Motor neuron (in vitro differentiated cells): Measurements from ENCODE around the gene PRR23B. TPM values are rescaled to one million over a fixed set of nuclear protein-coding genes. Genes with fewer than 3 reads are reported as not detected.
"Not testable (repeated sequence)": the region's sequence is repeated elsewhere in the genome, so short reads cannot be mapped to it uniquely, and the experiment has no call there.

Experiments used
- ATAC-seq, 8 experiments: fragments of 200-7000 bp; cut with Tn5 transposase; replicated peaks in 6 of 8; 2 replicates each; pipeline ENCODE4 v1.8.0; 2021; ENCODE audit warnings: mild to moderate bottlenecking in 8 of 8, moderate library complexity in 8 of 8
- H3K27ac ChIP-seq, 2 donors: fragments of 250-450 bp; sonication (Bioruptor Pico); 2 replicates each; pipeline ENCODE4 v1.9.0; 2021; ENCODE audit warnings: antibody characterized with exemption in 2 of 2, mild to moderate bottlenecking in 2 of 2, moderate library complexity in 1 of 2
- H3K4me1 ChIP-seq, 2 donors: fragments of 250-450 bp; sonication (Bioruptor Pico); replicated peaks in 1 of 2; 2 replicates each; pipeline ENCODE4 v1.6.1; 2021; ENCODE audit warnings: antibody characterized with exemption in 2 of 2, mild to moderate bottlenecking in 2 of 2, moderate library complexity in 1 of 2
- H3K4me3 ChIP-seq, 5 donors: fragments of 250-450 bp; sonication (Bioruptor Pico); 2 replicates each; pipeline ENCODE4 v1.9.0; 2021; ENCODE audit warnings: antibody characterized with exemption in 5 of 5, mild to moderate bottlenecking in 5 of 5, moderate library complexity in 4 of 5
- WGBS, 10 experiments: fragments of 450-650 bp; shearing (Covaris generic); methylation state at CpG; one replicate each; pipeline ENCODE4 v1.0.0; 2022; 5-methylcytosine and 5-hydroxymethylcytosine counted together
- in situ Hi-C, 9 experiments: fragments of 400-800 bp; cut with MboI; loops; one replicate each; pipeline ENCODE4 v1.15.0; 2021; ENCODE audit warnings: low sequenced_read_pairs in 9 of 9, low pct_unique_long_range_greater_than_20kb in 2 of 9; ENCODE audit not compliant: unreplicated experiment in 9 of 9
- total RNA-seq, 8 experiments: library from RNA; unstranded; fragments of 300-600 nt; gene quantifications; 2 replicates each; pipeline versions ENCODE4 v1.2.3 to v1.2.4, GENCODE V29; 2022

The PRR23B gene
- total RNA-seq: under 1 TPM in 3 of 8 experiments, not detected in 5; 0.14 to 0.71 (median 0.20) TPM

- in situ Hi-C loops: no loop called here
Measured at GRCh38 chr3:139020868-139021234, at the start of gene PRR23B. Gene PRR23B (minus strand): TSS chr3:139020926. CDS start chr3:139020661, 265 bp downstream.

GRCh38 chr3:139062918-139063317, 42.2 kb upstream of the PRR23B start:
- in situ Hi-C loops: no loop called here
- no peak overlapping the region for H3K4me3 ChIP-seq
- no peak overlapping the region for H3K27ac ChIP-seq
- no peak for ATAC-seq
- WGBS, 10 experiments: 0 to 80% (median 42%) methylated on average over 1 of the region's 1 CpG; no CpG with 5 or more reads in 1 of the 10 experiments
- no peaks in the 10 kb centered on the region for H3K4me1 ChIP-seq

More at GRCh38 chr3:139020868-139021234, at the start of gene PRR23B:
- WGBS, 10 experiments: 30 to 100% (median 83%) methylated on average over 1 to 12 of the region's 19 CpGs; no CpG with 5 or more reads in 3 of the 10 experiments
- Histone ChIP-seq H3K4me3 (no peak within 1 kb of the TSS), H3K27ac (no peak within 1 kb of the TSS), H3K4me1 (no peaks in the 10 kb centered on the region)
- no peak for ATAC-seq

GRCh38 chr3:139052802-139053600, 32.3 kb upstream of the PRR23B start:
- WGBS, 10 experiments: 0 to 94% (median 79%) methylated on average over 1 to 2 of the region's 2 CpGs; no CpG with 5 or more reads in 1 of the 10 experiments
- no peak for ATAC-seq
- in situ Hi-C loops: no loop called here
- Histone ChIP-seq H3K27ac (no peak overlapping the region), H3K4me1 (no peaks in the 10 kb centered on the region), H3K4me3 (no peak overlapping the region)

- WGBS, 10 experiments: 80 to 100% (median 97%) methylated on average over 1 to 35 of the region's 77 CpGs; no CpG with 5 or more reads in 5 of the 10 experiments
- Histone ChIP-seq H3K4me3 (no peak within 1 kb of the TSS), H3K4me1 (no peaks in the 10 kb centered on the region), H3K27ac (no peak within 1 kb of the TSS)
- no peak for ATAC-seq
- in situ Hi-C loops: no loop called here
Measured at GRCh38 chr3:139044366-139045210, 23.9 kb upstream of the PRR23B start, which contains the start of gene PRR23C. Gene PRR23C (minus strand): TSS chr3:139044892. CDS start chr3:139044620, 272 bp downstream.

GRCh38 chr3:139043554-139044365, 23.0 kb upstream of the PRR23B start:
- Histone ChIP-seq H3K4me1 (no peaks in the 10 kb centered on the region), H3K27ac (no peak overlapping the region), H3K4me3 (no peak overlapping the region)
- in situ Hi-C loops: no loop called here
- 37 to 100% (median 91%) methylated on average over 1 to 19 of the region's 50 CpGs; no CpG with 5 or more reads in 2 of the 10 experiments for WGBS, 10 experiments
- ATAC-seq: no peak

- WGBS, 10 experiments: 45 to 90% (median 78%) methylated on average over 2 to 6 of the region's 6 CpGs; no CpG with 5 or more reads in 2 of the 10 experiments
- in situ Hi-C loops: no loop called here
- no peak for ATAC-seq
Measured at GRCh38 chr3:139037478-139037877, 16.8 kb upstream of the PRR23B start.

GRCh38 chr3:139032326-139033002, 11.7 kb upstream of the PRR23B start:
- in situ Hi-C loops: no loop called here
- no peak overlapping the region for H3K4me3 ChIP-seq
- no peaks in the 10 kb centered on the region for H3K4me1 ChIP-seq
- ATAC-seq: no peak
- 0 to 80% (median 60%) methylated on average over 1 to 2 of the region's 2 CpGs; no CpG with 5 or more reads in 1 of the 10 experiments for WGBS, 10 experiments
- H3K27ac ChIP-seq: no peak overlapping the region

More at GRCh38 chr3:139037478-139037877, 16.8 kb upstream of the PRR23B start:
- no peak overlapping the region for H3K4me3 ChIP-seq
- H3K4me1 ChIP-seq: no peaks in the 10 kb centered on the region
- no peak overlapping the region for H3K27ac ChIP-seq

GRCh38 chr3:139030576-139030975, 9.8 kb upstream of the PRR23B start:
- H3K4me1 ChIP-seq, H3K27ac ChIP-seq, H3K4me3 ChIP-seq, ATAC-seq, in situ Hi-C loops: not testable (repeated sequence)

- H3K4me3 ChIP-seq: no peak overlapping the region
- no peaks in the 10 kb centered on the region for H3K4me1 ChIP-seq
- WGBS, 10 experiments: 7 to 100% (median 76%) methylated on average over 2 of the region's 2 CpGs; no CpG with 5 or more reads in 1 of the 10 experiments
- no peak overlapping the region for H3K27ac ChIP-seq
- ATAC-seq: no peak
- in situ Hi-C loops: no loop called here
Measured at GRCh38 chr3:139024968-139025367, 4.2 kb upstream of the PRR23B start.

- H3K4me1 ChIP-seq: no peaks in the 10 kb centered on the region
Measured at GRCh38 chr3:139020036-139020867, 474 bp downstream of the PRR23B start.

GRCh38 chr3:139016430-139017048, 4.2 kb downstream of the PRR23B start:
- Histone ChIP-seq H3K4me1 (no peaks in the 10 kb centered on the region), H3K27ac (no peak overlapping the region), H3K4me3 (no peak overlapping the region)
- WGBS, 10 experiments: 5 to 89% (median 49%) methylated on average over 1 to 3 of the region's 3 CpGs; no CpG with 5 or more reads in 2 of the 10 experiments
- ATAC-seq: no peak
- in situ Hi-C loops: no loop called here

More at GRCh38 chr3:139020036-139020867, 474 bp downstream of the PRR23B start:
- Histone ChIP-seq H3K27ac (no peak overlapping the region), H3K4me3 (no peak overlapping the region)
- WGBS, 10 experiments: 96 to 99% methylated on average over 17 to 32 of the region's 81 CpGs; no CpG with 5 or more reads in 8 of the 10 experiments
- no peak for ATAC-seq
- in situ Hi-C loops: no loop called here
